DMS153 (cell line): ENCODE data around the gene UROD.
"Not testable (repeated sequence)": the region's sequence is repeated elsewhere in the genome, so short reads cannot be mapped to it uniquely, and the experiment has no call there.

Experiments used
- DNase-seq: peaks from one replicate; lab custom pipeline; 2025; lab: John Stamatoyannopoulos, UW

Gene UROD

GRCh38 chr1:45038661-45039364 lies 26.8 kb downstream of the UROD start:
- DNase-seq: no peak

GRCh38 chr1:45040297-45040696 lies 28.2 kb downstream of the UROD start:
- DNase-seq: no peak

GRCh38 chr1:45043094-45043493 lies 31.0 kb downstream of the UROD start:
- no peak for DNase-seq

GRCh38 chr1:45044916-45045315 lies 32.9 kb downstream of the UROD start:
- DNase-seq: no peak

GRCh38 chr1:45047032-45047431 lies 35.0 kb downstream of the UROD start:
- DNase-seq: no peak

GRCh38 chr1:45051005-45051772 lies 39.1 kb downstream of the UROD start:
- no peak for DNase-seq

GRCh38 chr1:45057542-45057941 lies 45.5 kb downstream of the UROD start:
- DNase-seq: no peak

- DNase-seq: no peak
Measured at GRCh38 chr1:45059829-45060228, 47.8 kb downstream of the UROD start.

GRCh38 chr1:45062463-45062862 lies 50.4 kb downstream of the UROD start:
- DNase-seq: not testable (repeated sequence)

- no peak for DNase-seq
Measured at GRCh38 chr1:45065083-45065482, 53.0 kb downstream of the UROD start.
